Neural progenitor cell (in vitro differentiated cells): Measurements from ENCODE around the gene TNFRSF18. TPM values are rescaled to one million over a fixed set of nuclear protein-coding genes. Genes with fewer than 3 reads are reported as not detected.
A peak's percentile ranks its signal among the peaks of the same experiment; 100 is the strongest.

ENCODE experiments used
- DNase-seq: peaks from one replicate; pipeline ENCODE4 v3.0.0-alpha.2; 2016; ENCODE audit warnings: low spot score
- H2AFZ ChIP-seq: fragments of 200-600 bp; sonication (generic); replicated peaks from 2 replicates; pipeline ENCODE4 v1.6.1; 2016; ENCODE audit warnings: antibody characterized with exemption
- H3F3A ChIP-seq: fragments of 200-600 bp; sonication (generic); 2 replicates; pipeline ENCODE4 v1.6.1; 2016; ENCODE audit warnings: antibody characterized with exemption, low read depth
- H3K27ac ChIP-seq: fragments of 200-600 bp; sonication (generic); 2 replicates; pipeline ENCODE4 v1.5.1; 2016; ENCODE audit warnings: mild to moderate bottlenecking
- H3K27me3 ChIP-seq: fragments of 200-600 bp; sonication (generic); 2 replicates; pipeline ENCODE4 v1.6.1; 2016; ENCODE audit warnings: mild to moderate bottlenecking, moderate library complexity
- H3K36me3 ChIP-seq: fragments of 200-600 bp; sonication (generic); 2 replicates; pipeline ENCODE4 v1.5.1; 2016
- H3K4me1 ChIP-seq: fragments of 200-600 bp; sonication (generic); 2 replicates; pipeline ENCODE4 v1.6.1; 2016; ENCODE audit warnings: mixed run types
- H3K4me2 ChIP-seq: fragments of 200-600 bp; sonication (generic); 2 replicates; pipeline ENCODE4 v1.6.1; 2016
- H3K4me3 ChIP-seq: fragments of 200-600 bp; sonication (generic); 2 replicates; pipeline ENCODE4 v1.5.1; 2016
- H3K79me2 ChIP-seq: fragments of 200-600 bp; sonication (generic); 2 replicates; pipeline ENCODE4 v1.6.1; 2016; ENCODE audit warnings: low read depth
- H3K9ac ChIP-seq: fragments of 200-600 bp; sonication (generic); 2 replicates; pipeline ENCODE4 v1.6.1; 2016
- H3K9me3 ChIP-seq: fragments of 200-600 bp; sonication (generic); 2 replicates; pipeline ENCODE4 v1.5.1; 2016; ENCODE audit warnings: low read depth
- H4K20me1 ChIP-seq: fragments of 200-600 bp; sonication (generic); 2 replicates; pipeline ENCODE4 v1.6.1; 2016; ENCODE audit warnings: low read depth
- H3K27ac Mint-ChIP-seq: 3 replicates; pipeline ENCODE4 v1.8.0; 2021; ENCODE audit warnings: mixed read lengths
- H3K27me3 Mint-ChIP-seq: 2 replicates; pipeline ENCODE4 v1.8.0; 2022; ENCODE audit warnings: low read depth, mild to moderate bottlenecking, inconsistent platforms, moderate library complexity, mixed read lengths; ENCODE audit not compliant: insufficient read depth
- H3K36me3 Mint-ChIP-seq: 3 replicates; pipeline ENCODE4 v1.8.0; 2021; ENCODE audit warnings: mixed read lengths
- H3K4me1 Mint-ChIP-seq: 3 replicates; pipeline ENCODE4 v1.8.0; 2021; ENCODE audit warnings: mixed read lengths
- H3K4me3 Mint-ChIP-seq: 3 replicates; pipeline ENCODE4 v1.8.0; 2021; ENCODE audit warnings: mild to moderate bottlenecking, moderate library complexity, mixed read lengths
- H3K9me3 Mint-ChIP-seq: 3 replicates; pipeline ENCODE4 v1.8.0; 2020; ENCODE audit warnings: mixed read lengths
- EZH2 ChIP-seq: fragments of 200-600 bp; sonication (generic); IDR thresholded peaks from 2 replicates; pipeline ENCODE4 v1.6.1; 2017; ENCODE audit warnings: antibody characterized with exemption, mild to moderate bottlenecking, moderate library complexity
- EZH2phosphoT487 ChIP-seq: fragments of 200-600 bp; sonication (generic); IDR thresholded peaks from 2 replicates; pipeline ENCODE4 v1.6.1; 2017; ENCODE audit warnings: antibody characterized with exemption
- total RNA-seq: library from RNA; depleted of rRNA; stranded (reverse); fragments of >200 nt; gene quantifications from 2 replicates; pipeline ENCODE4 v1.2.3, GENCODE V29; 2015; ENCODE audit warnings: low replicate concordance
- TF ChIP-seq, protein P1 (sequence below): fragments of 200-600 bp; sonication (generic); IDR thresholded peaks from 2 replicates; pipeline ENCODE4 v1.5.1; 2017; ENCODE audit warnings: antibody characterized with exemption, mild to moderate bottlenecking

Gene TNFRSF18
- not detected in 2 replicates for total RNA-seq

DNA sequence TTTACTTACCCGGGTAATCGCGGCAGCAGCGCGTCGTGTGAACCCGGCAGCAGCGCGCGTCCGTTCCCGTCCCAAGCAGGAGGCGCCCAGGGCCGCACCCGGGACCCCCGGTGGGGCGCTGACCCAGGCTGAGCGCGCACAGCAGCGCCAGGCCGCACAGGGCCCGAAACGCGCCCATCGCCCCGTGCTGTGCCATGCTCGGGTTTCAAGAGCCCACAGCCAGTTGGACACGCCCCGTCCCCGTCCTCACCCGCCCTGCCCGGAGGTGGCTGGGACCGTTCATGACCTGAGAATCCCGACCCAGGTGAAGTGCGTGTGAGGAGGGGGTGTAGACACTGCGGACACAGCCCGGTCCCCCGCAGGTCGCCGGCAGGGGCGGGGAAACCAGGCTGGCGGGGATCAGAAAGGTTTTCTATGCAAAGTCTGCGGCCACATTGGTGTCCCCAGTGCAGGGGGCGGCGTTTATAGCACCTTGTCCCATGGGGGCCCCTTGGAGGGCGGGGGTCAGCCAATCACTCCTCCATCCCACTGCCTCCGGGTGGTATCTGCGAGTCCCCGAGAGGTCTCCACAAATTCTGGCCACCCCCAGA lies at the start of gene TNFRSF18:
TSS of gene TNFRSF18 (minus strand) at position 217 of the 590 bp plus-strand sequence. CDS start at position 196, 21 bp downstream.
- DNase-seq, result peak; percentile 69
- peak within 1 kb of the TSS; percentile 35 for H3K4me3 ChIP-seq
- Mint-ChIP-seq H3K27ac (no peak within 1 kb of the TSS), H3K4me1 (no peaks in the 10 kb centered on the region), H3K27me3 (peaks cover 7% of the 10 kb centered on the region), H3K9me3 (no peaks in the 10 kb centered on the region), H3K36me3 (no peaks in the 10 kb centered on the region), H3K4me3 (no peak within 1 kb of the TSS)
- H3K4me1 ChIP-seq, result no peaks in the 10 kb centered on the region
- no peaks in the 10 kb centered on the region for H3K79me2 ChIP-seq
- H3K9me3 ChIP-seq, result no peaks in the 10 kb centered on the region
- H3K27me3 ChIP-seq, result peaks cover 58% of the 10 kb centered on the region
- no peak within 1 kb of the TSS for H3K9ac ChIP-seq
- H3F3A ChIP-seq, result no peaks in the 10 kb centered on the region
- H3K27ac ChIP-seq, result no peak within 1 kb of the TSS
- no peaks in the 10 kb centered on the region for H4K20me1 ChIP-seq
- peak within 1 kb of the TSS; percentile 86 for H3K4me2 ChIP-seq
- TF ChIP-seq EZH2phosphoT487, result peak; percentile 68
- TF ChIP-seq EZH2, result peak; percentile 65
- TF ChIP-seq, protein P1, sequence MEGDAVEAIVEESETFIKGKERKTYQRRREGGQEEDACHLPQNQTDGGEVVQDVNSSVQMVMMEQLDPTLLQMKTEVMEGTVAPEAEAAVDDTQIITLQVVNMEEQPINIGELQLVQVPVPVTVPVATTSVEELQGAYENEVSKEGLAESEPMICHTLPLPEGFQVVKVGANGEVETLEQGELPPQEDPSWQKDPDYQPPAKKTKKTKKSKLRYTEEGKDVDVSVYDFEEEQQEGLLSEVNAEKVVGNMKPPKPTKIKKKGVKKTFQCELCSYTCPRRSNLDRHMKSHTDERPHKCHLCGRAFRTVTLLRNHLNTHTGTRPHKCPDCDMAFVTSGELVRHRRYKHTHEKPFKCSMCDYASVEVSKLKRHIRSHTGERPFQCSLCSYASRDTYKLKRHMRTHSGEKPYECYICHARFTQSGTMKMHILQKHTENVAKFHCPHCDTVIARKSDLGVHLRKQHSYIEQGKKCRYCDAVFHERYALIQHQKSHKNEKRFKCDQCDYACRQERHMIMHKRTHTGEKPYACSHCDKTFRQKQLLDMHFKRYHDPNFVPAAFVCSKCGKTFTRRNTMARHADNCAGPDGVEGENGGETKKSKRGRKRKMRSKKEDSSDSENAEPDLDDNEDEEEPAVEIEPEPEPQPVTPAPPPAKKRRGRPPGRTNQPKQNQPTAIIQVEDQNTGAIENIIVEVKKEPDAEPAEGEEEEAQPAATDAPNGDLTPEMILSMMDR, result no peak
- no peak within 1 kb of the TSS for H2AFZ ChIP-seq
- H3K36me3 ChIP-seq, result no peaks in the 10 kb centered on the region

GRCh38 chr1:1255611-1256010 lies 49.2 kb upstream of the TNFRSF18 start:
- Histone ChIP-seq H3K9me3 (no peaks in the 10 kb centered on the region), H3K9ac (no peak overlapping the region), H4K20me1 (peaks cover 27% of the 10 kb centered on the region), H3K79me2 (no peaks in the 10 kb centered on the region), H3F3A (peaks cover 4% of the 10 kb centered on the region), H2AFZ (no peak overlapping the region), H3K4me3 (no peak overlapping the region), H3K27me3 (no peaks in the 10 kb centered on the region), H3K36me3 (no peaks in the 10 kb centered on the region), H3K27ac (no peak overlapping the region), H3K4me2 (no peak overlapping the region), H3K4me1 (no peaks in the 10 kb centered on the region)
- TF ChIP-seq EZH2phosphoT487, result no peak
- no peak for TF ChIP-seq EZH2
- TF ChIP-seq, protein P1, result no peak
- Mint-ChIP-seq H3K36me3 (peaks cover 23% of the 10 kb centered on the region), H3K9me3 (no peaks in the 10 kb centered on the region), H3K4me3 (no peak overlapping the region), H3K4me1 (no peaks in the 10 kb centered on the region), H3K27ac (no peak overlapping the region), H3K27me3 (peaks cover 2% of the 10 kb centered on the region)
- no peak for DNase-seq

DNA sequence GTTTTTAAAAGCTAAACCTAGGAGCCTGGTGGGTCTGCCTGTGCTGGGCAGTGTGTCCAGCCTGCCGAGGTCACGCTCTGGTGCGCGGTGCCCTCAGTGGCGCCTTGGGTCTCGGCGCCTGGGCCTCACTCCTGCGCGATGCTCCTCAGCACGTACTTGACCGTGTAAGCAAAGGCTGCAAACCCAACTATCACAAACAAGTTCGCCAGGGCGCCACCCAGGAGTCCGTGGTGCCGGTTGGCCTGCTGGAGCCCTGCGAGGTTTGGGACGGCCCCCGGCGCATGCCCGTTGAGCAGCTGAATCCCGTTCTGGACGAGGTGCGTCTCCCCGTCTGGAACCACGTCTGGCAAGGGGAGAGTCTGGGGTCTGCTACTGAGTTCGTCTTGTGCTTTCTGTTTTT lies 48.7 kb upstream of the TNFRSF18 start:
- H3K9me3 ChIP-seq, result no peaks in the 10 kb centered on the region
- no peak overlapping the region for H3K4me2 ChIP-seq
- no peaks in the 10 kb centered on the region for H3K79me2 ChIP-seq
- H3K4me3 ChIP-seq, result no peak overlapping the region
- H3K27me3 ChIP-seq, result no peaks in the 10 kb centered on the region
- no peaks in the 10 kb centered on the region for H3K36me3 ChIP-seq
- DNase-seq, result no peak
- no peaks in the 10 kb centered on the region for H3K9me3 Mint-ChIP-seq
- no peak overlapping the region for H2AFZ ChIP-seq
- H3K4me3 Mint-ChIP-seq, result no peak overlapping the region
- H3K4me1 ChIP-seq, result no peaks in the 10 kb centered on the region
- H3K9ac ChIP-seq, result no peak overlapping the region
- H3F3A ChIP-seq, result peaks cover 8% of the 10 kb centered on the region
- peaks cover 24% of the 10 kb centered on the region for H4K20me1 ChIP-seq
- H3K27ac Mint-ChIP-seq, result no peak overlapping the region
- H3K36me3 Mint-ChIP-seq, result peaks cover 21% of the 10 kb centered on the region
- TF ChIP-seq, protein P1, result no peak
- TF ChIP-seq EZH2phosphoT487 (no peak), EZH2 (no peak)
- no peak overlapping the region for H3K27ac ChIP-seq
- H3K27me3 Mint-ChIP-seq, result peaks cover 2% of the 10 kb centered on the region
- no peaks in the 10 kb centered on the region for H3K4me1 Mint-ChIP-seq
